ENCODE results near the gene TRIP4.
"Not testable (repeated sequence)": the region's sequence is repeated elsewhere in the genome, so short reads cannot be mapped to it uniquely, and the experiment has no call there.

The TRIP4 gene

DNA sequence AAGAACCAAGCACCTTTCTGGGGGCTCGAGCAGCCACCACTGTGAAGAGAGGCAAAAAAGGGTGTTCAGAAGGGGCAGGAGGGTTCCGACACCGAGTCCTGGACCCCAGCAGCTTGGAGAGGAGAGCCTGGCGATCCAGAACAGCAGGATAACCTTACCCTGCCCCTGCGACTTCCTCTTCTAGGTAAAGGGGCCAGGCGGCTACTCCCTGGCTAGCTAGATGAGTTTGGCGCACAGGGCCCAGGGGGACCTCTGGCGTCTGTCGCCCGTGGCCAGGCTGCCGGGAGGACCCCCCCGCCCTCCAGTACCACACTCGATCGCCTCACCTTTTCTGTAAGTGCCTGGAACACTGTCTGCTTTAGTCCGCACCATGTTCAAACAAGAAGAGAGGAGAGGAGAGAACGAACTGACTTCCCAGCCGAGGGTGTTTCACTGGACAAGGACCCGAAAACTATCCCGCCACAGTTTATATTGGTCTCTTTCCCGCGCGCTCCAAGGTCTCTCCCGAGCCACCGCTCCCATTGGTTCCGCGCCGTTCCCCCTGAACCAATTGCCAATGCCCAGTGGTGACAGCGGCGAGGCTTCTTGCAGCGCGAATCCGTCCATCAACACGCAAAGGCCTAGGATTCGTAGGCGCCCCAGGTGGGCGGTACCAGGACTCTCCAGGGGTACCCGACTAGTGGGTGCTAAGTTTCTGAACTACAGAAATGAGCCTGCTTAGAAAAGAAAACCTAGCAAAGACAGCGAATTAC is 6.5 kb upstream of the TRIP4 start, which contains the start of gene PCLAF:
TSS of gene PCLAF (minus strand) at position 442 of the 752 bp plus-strand sequence. CDS start at position 372, 70 bp downstream.
- DNase-seq: peak; percentile 82 to 87 (median 84)

DNA sequence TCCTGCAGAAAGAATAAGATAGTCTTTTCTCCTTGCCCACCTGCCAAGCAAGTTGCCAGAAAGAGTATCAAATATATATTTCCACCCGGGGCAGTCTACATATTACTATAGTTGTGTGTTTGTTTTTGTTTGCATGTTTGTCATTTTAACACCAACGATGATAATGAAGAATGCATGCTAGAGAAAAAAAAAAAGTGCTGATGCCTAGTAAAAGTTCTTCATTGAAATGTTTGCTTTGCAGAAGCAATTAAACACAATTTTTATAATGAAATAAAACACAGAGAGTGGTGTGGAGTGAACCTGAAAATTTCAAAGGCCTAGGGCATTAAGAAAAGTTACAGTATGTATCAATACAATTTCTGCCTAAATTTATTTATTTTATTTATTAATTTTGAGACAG is 3.9 kb upstream of the TRIP4 start:
- DNase-seq: no peak

DNA sequence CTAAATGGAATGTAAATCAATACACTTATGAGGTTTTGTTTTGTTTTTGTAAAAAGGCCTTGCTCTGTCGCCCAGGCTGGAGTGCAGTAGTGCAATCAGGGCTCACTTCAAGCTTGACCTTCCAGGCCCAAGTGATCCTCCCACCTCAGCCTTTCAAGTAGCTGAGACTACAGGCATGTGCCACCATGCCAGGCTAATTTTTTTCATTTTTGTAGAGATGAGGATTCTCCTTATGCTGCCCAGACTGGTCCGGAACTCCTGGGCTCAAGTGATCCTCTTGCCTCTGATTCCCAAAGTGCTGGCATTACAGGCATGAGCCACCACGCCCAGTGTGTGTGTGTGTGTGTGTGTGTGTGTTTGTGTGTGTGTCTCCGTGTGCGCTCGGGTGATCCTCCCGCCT is 1.3 kb upstream of the TRIP4 start:
- no peak for DNase-seq

DNA sequence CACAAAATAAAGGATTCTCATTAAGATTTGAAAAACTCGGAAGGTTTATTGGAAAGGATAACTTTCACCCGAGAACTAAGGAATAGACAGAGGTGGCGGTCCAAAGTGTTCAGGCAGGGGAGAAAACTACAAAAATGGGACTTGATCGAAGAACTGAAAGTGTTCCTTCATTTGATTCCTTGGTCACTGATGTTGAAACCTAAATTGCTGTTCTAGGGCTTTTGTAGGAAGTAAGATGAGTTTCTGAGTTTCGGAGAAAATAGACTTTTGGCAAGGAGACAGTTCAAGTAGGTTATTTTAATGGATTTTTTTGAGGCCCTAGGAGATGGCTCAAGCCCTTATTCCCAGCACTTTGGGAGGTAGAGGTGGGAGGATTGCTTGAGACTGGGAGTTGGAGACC is 1.4 kb downstream of the TRIP4 start:
- DNase-seq: no peak

DNA sequence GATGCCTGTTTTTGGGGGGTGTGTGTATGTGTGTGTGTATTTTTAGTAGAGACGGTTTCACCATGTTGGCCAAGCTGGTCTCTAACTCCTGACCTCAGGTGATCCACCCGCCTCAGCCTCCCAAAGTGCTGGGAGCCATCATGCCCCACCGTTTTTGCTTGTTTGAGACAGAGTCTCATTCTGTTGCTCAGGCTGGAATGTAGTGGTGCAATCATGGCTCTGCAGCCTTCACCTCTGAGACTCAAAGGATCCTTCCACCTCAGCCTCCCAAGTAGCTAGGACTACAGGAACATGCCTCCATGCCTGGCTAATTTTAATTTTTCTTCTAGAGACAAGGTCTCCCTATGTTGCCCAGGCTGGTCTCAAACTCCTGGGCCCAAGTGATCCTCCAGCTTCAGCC is 4.8 kb downstream of the TRIP4 start:
- DNase-seq: not testable (repeated sequence)

DNA sequence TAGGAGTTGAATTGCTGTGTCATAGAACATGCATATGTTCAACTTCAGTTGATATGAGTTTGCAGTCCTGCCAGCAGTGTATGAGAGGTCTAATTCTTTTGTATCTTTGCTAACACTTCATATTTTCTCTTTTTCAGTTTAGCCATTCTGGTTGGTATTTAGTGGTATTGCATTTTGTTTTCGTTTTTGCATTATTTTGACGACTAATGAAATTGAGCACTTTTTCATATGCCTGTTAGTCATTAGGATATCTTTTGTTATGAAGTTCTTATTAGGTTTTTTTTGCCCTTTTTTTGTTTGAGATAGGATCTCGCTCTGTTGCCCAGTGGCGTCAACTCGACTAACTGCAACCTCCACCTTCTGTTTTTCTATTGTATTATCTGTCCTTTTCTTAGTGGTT is 9.2 kb downstream of the TRIP4 start:
- DNase-seq: no peak

DNA sequence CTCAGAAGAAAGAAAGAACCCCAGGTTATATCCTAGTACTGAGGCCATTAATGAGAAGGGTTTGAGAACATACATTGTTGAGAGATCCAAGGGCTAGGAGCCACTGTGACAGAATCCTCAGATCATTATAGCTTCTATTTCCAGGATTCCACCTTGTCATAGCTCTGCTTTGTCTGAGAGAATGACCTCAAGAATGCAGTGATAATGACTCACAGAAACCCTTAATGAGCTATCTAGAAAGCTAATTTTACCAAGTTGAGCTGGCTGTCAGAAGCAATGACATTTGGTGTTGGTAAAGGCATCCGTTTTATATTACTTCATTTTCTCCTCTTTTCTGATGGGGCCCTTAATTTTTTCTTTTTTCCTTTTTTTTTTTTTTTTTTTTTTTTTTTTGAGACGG is 10.9 kb downstream of the TRIP4 start:
- DNase-seq: no peak

DNA sequence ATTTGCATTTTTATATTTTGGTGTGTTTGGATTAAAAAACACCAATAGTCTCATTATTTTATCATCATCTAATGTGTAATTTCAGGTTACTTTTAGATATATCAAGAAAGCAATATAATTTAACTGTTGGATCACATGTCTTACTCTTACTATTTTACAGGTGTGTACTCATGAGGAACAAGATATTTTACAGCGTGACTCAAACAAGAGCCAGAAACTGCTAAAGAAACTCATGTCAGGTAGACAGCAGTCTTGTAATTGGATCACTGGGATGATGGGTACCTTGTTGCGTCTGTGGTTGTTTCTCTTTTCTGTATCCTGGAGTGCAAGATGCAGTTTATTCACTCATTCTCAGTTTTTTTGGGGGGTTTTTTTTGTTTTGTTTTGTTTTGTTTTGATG is 12.9 kb downstream of the TRIP4 start:
- no peak for DNase-seq

DNA sequence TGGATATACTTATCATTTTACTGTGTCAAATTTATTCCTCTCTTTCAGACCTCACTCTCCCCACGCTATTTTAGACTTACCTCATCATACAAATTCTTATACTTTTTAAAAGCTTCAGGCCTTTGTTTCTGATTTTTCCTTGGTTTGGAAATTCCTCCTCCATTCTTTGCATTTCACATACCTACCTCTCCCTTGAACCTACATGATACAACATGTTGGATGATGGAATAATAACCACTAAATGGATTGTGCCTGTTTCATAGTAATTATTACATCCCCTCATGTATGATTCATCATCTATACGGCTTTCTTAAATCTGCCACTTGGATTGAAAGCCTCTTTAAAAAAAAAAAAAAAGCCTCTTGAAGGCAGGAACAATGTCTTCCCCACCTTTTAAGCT is 24.6 kb downstream of the TRIP4 start:
- no peak for DNase-seq

DNA sequence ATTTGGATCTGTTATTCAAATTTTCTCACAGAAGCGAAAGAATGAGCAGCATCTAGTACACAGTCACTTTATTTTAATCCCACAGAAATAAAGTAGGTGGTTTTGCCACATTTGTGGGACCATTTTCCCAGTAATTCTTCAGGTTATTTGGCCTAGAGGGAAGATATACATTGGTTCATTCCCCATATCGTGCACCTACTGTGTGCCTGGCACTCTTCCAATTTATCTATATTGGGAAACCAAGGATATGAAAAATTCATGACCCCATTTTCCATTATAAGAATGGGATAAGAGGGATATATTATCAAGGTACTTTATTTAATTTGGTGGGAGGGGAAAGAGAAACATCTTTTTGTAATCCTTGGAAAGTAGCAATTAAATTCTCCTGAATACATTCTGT is 35.1 kb downstream of the TRIP4 start:
- no peak for DNase-seq

DNA sequence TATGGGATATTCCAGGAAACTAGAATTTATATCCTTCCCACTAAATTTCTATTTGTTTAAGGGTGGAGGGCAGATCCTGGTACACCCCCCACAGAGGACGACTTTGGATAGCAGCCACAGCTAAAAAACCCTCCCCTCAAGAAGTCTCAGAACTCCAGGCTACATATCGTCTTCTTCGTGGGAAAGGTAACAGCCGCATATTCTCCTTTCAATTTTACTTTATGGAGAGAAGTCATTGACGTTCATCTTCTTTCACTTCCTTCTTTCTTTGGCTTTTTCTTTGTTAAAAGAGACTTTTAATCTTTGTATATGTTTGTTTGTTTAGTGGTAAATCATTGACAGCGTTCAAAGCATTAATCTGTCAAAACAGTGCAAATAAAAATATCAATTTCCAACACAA is 36.3 kb downstream of the TRIP4 start:
- no peak for DNase-seq

DNA sequence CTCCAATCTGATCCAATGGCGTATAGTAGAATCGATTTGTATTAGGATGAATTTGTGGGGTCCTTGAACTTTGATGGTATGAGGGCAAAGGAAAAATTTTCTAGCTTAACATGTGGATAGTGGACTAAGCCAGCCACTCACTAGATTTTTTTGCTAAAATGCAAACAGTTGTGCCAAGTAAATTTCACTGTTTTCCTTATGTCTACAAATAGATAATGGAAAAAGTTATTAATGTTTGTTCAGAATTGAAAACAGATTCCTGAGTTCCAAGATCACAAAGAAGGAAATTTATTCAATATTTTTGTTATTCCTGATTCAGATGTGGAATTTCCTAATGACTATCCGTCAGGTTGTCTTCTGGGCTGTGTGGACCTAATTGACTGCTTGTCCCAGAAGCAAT is 37.6 kb downstream of the TRIP4 start:
- DNase-seq: no peak

DNA sequence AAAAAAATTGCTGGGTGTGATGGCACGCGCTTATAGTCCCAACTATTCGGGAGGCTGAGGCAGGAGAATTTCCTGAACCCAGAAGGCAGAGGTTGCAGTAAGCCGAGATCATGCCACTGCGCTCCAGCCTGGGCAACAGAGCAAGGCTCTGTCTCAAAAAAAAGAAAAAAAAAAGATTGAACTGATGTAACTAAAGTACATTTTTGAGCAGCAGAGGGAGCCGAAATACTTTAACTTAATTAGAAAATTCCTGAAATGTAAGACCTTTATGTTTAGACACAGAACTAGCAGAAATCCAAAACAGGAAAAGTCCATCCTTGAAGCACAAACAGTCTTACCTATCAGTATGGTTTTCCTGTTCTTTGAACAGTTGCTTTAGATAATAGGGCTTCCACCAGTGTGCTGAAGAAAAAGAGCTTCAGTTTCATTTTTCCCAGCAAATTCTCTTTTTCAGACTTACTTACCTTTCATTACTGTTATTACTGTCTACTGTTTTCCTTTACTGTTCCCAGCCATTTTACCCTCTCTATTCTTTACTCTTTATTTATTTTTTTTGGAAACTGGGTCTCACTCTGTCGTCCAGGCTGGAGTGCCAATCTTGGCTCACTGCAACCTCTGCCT is 39.3 kb downstream of the TRIP4 start:
- DNase-seq: no peak

DNA sequence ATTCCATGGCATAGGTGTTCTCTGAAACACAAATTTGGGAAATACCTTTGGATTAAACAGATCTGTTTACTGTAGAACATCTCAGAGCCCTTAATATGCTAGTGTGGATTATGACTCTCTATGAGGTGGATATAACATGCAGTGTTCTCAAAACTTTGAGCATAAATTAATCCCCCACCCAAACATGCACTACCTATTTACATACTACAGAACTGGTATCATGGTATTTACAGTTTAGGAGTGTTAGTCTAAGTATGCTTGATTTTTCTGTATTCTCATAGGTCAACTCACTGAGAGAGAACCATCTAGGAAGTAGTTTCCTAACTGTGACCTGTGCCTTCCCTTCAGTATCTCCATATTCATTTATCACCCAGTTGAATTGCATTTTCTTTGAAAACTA is 41.8 kb downstream of the TRIP4 start:
- no peak for DNase-seq

DNA sequence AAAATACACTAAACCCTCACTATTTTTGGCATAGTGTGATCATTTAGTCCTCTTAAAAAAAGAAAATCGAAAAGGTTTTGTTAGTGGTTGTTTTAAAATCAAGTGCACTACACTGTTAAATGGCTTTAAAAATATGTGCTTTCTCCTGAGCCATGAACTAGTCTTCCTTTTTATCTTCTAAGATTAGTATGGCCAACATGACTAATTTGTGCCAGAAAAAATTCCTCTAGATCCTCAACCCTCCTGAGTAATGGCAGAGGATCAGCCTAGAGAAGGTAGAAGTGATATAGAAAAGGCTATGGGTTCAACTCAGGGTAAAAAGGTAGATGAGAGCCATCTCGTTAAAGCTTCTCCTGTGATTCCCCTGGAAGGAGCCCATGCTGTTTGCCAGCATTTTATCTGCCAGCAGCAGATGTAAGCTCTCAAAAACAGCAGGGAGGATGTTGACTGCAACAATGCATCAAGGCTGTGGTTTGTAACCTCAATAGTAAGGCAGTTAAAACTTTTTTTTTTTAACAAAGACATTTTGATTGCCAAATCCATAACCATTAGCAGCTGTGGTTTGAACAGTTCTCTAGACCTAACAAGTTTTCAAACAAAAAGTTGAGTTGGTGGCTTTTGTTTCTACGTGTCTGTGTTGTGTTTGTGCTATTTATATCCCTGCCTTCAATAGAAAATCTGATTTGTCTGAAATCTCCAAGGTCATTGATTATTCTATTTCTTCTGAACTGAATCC is 42.5 kb downstream of the TRIP4 start:
- peak in 1 of 4 experiments; percentile 9 for DNase-seq

DNA sequence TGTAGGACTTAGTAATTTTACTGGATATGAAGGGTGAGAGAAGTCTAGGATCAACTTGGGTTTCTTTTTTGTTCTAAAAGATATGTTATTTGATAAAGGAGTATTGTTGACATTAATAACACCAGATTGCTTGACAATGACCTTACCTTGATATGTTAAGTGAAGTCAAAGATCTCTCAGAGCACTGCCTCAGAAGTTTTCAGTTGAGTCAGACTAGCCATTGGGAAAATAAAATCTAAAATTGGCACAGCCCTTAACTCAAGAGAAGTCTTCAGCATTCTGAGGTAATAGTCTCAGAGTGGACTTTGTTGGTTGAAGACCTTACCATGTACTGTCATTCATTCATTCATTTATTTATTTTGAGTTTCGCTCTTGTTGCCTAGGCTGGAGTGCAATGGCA is 50.3 kb downstream of the TRIP4 start:
- no peak for DNase-seq

DNA sequence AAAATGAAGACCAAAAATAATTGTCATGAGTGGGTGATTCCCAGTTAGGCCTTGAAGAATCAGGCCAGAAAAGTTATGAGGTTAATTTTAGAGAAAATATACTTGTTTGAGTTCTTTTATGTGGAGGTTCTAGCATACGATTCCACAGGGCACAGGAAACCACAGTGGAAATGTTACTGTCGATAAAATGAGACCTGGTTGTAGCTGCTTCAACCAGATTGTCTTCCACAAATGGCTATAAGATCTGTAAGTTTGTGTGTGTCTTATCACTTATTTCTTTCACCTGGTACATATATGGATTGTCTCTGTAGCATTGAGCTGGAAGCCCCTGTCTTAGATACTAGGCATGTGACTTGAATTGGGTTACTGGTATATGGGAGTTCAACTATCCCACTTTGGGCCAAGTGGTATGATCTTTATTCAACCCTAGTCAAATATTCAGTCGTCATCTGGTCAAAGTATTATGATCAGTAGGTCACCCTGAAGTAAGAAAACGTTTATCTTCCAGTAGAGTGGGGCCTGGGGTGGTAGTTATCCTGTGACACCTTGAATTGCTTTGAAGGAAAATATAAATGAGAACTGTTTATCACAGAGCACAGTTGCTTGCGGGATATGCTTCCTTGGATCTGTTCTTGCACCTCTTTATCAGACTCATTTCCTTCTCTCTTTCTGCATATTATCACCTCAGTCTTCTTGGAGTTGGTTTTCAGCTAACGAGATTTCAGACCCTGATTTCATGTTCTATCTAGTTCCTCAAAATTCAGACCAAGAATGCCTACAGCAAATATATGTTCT is 51.2 kb downstream of the TRIP4 start:
- DNase-seq: no peak

DNA sequence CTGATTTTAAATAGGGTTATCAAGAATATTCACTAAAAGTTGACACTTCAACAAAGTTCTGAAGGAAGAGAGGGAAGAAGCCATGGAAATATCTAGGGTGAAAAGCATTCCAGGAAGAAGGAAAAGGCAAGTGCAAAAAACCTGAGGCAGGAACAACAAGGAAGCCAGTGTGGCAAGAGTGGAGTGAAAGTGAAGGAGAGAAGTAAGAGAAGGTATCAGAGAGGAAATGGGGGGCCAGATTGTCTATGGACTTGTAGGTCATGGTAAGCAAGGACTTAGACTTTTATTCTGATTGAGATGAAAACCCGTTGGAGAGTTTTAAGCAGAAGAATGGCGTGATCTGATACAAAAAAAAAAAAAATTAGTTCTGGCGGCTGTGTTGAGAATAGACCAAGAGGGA is 54.2 kb downstream of the TRIP4 start:
- no peak for DNase-seq

DNA sequence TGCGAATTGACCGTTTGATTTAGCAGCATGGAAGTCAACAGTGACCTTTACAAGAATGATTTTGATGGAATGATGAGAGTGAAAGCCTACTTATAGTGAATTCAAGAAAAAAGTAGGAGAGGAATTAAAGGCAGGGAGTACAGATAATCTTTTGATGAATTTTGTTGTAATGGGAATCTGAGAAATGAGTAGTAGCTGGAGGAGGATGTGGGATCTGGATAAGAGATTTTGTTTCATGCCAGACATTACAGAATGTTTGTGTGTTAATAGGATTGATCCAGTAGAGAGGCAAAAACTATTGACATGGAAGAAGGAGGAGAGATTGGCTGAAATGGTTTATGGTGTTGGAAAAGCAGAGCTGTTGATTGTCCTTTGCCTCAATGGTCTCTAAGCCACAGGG is 55.4 kb downstream of the TRIP4 start:
- no peak for DNase-seq

DNA sequence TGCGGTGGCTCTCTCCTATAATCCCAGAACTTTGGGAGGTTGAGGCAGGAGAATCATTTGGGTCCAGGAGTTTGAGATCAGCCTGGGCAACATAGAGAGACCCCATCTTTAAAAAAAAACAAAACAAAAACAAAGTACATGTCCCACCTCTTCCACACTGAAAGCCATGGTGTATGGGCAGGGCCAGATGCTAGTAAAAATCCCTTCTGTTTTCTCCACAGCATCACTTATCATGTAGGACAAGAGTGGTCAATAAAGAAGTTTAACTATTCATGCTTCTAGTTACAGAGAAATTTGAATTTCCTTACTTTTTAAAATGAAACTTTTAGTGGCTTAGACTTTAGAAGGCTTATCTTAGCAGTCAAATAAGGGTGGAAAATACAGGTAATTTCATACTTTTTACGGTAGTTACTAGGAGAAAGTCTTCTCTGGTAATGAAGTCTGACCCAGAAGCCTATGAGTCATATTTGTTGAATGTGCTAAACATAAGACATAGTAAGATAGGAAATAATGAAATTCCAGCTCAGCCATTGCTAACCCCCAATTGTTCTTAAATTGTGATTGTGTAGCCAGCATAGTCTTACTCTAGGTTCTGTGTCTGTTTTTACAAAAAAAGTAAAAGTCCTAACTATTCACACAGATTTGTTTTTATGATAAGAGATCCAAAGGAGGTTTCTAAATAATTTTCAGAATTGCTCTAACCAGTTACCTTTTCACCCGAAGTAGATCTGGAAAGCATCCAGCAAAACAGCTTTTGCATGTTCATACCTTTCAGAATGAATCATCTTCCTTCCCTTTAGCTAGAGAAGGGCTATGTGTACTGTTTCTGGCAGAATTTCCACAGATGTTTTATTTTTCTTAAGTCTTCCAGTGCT is 56.3 kb downstream of the TRIP4 start:
- no peak for DNase-seq

DNA sequence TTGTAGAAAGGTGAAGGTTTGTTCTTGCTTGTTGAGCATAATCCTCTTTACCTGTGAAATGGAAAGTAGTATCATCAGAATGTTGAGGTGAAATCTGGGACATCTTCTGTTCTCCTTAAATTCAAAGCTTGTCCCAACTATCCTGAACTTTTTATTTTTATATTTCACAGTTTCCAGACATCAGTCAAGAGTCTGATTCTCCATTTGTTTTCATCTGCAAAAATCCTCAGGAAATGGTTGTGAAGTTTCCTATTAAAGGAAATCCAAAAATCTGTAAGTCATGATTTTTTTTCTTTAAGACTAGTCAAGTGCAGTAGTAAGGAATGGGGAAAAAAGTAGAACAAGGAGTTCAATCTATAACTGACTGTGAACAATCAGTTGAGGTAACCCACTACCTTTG is 57.2 kb downstream of the TRIP4 start:
- DNase-seq: no peak

Data from activated CD4-positive, CD25-positive, alpha-beta regulatory T cell (primary cell).